HG03045 (cell line): ENCODE measurements around the gene TRNT1.
A peak's percentile ranks its signal among the peaks of the same experiment; 100 is the strongest.

ENCODE experiments used
- ATAC-seq: cut with Tn5 transposase; IDR thresholded peaks from one replicate; pipeline ENCODE4 v1.9.1; 2021; ENCODE audit warnings: mild to moderate bottlenecking, moderate library complexity; ENCODE audit not compliant: unreplicated experiment

The TRNT1 gene

GRCh38 chr3:3177861-3178497, 51.2 kb downstream of the TRNT1 start:
- ATAC-seq, result no peak

GRCh38 chr3:3178498-3179328, 52.0 kb downstream of the TRNT1 start:
- no peak for ATAC-seq

- peak; percentile 99 for ATAC-seq
These were observed 52.8 kb downstream of the TRNT1 start, which contains the start of gene CRBN for GRCh38 chr3:3179407-3180094. Gene CRBN, minus strand, starts transcription at chr3:3179691. Its CDS starts 4 bp downstream, at chr3:3179687.

GRCh38 chr3:3180456-3180855, 53.7 kb downstream of the TRNT1 start:
- ATAC-seq, result no peak

GRCh38 chr3:3184876-3185275, 58.1 kb downstream of the TRNT1 start:
- ATAC-seq, result no peak

- no peak for ATAC-seq
These were observed 62.5 kb downstream of the TRNT1 start for GRCh38 chr3:3189102-3189727.

GRCh38 chr3:3189961-3190360, 63.2 kb downstream of the TRNT1 start:
- no peak for ATAC-seq

- no peak for ATAC-seq
These were observed 65.0 kb downstream of the TRNT1 start for GRCh38 chr3:3191675-3192285.

- ATAC-seq, result no peak
These were observed 65.5 kb downstream of the TRNT1 start for GRCh38 chr3:3192286-3192675.

GRCh38 chr3:3194861-3195260, 68.1 kb downstream of the TRNT1 start:
- ATAC-seq, result no peak

GRCh38 chr3:3196148-3196861, 69.6 kb downstream of the TRNT1 start:
- ATAC-seq, result no peak
